Skeletal muscle tissue (tissue), 4 donors: ENCODE results near the gene RPH3AL. TPM values are rescaled to one million over a fixed set of nuclear protein-coding genes. Genes with fewer than 3 reads are reported as not detected.
"Not testable (repeated sequence)": the region's sequence is repeated elsewhere in the genome, so short reads cannot be mapped to it uniquely, and the experiment has no call there.

Experiments used
- H3K27ac ChIP-seq: one replicate; pipeline ENCODE4 v1.7.0; 2013; ENCODE audit warnings: mild to moderate bottlenecking, low read depth, low read length, inconsistent platforms
- H3K27me3 ChIP-seq, 3 donors: one replicate each; pipeline ENCODE4 v1.7.0; 2013; ENCODE audit warnings: low read length in 3 of 3; ENCODE audit not compliant: control insufficient read depth in 3 of 3, insufficient read depth in 3 of 3
- H3K36me3 ChIP-seq, 3 donors: one replicate each; pipeline ENCODE4 v1.7.0; 2013; ENCODE audit warnings: low read length in 3 of 3; ENCODE audit not compliant: control insufficient read depth in 3 of 3, insufficient read depth in 3 of 3
- H3K4me1 ChIP-seq, 3 donors: one replicate each; pipeline ENCODE4 v1.7.0; 2013; ENCODE audit warnings: low read length in 3 of 3, mild to moderate bottlenecking in 3 of 3; ENCODE audit not compliant: control insufficient read depth in 3 of 3, insufficient read depth in 3 of 3
- H3K4me3 ChIP-seq, 3 donors: one replicate each; pipeline ENCODE4 v1.7.0; 2013; ENCODE audit warnings: low read length in 3 of 3
- H3K9ac ChIP-seq, 3 donors: one replicate each; pipeline ENCODE4 v1.7.0; 2013; ENCODE audit warnings: low read length in 3 of 3, mild to moderate bottlenecking in 3 of 3, moderate library complexity in 2 of 3, low read depth in 1 of 3
- H3K9me3 ChIP-seq, 3 donors: one replicate each; pipeline ENCODE4 v1.7.0; 2013; ENCODE audit warnings: low read length in 3 of 3; ENCODE audit not compliant: control insufficient read depth in 3 of 3
- total RNA-seq: library from RNA; depleted of rRNA; stranded (reverse); fragments of >200 nt; gene quantifications from one replicate; pipeline ENCODE4 v1.2.3, GENCODE V29; 2014
- donor health status: Osteomylitis.

The RPH3AL gene
- total RNA-seq, 1 donor from 2014 or later = 1.6 TPM

- H3K4me1 ChIP-seq = peaks cover 0 to 3% (median 0%) of the 10 kb centered on the region in 3 donors
- H3K27ac ChIP-seq = no peak overlapping the region
- no peaks in the 10 kb centered on the region for H3K9me3 ChIP-seq
- no peak overlapping the region for H3K4me3 ChIP-seq
- H3K36me3 ChIP-seq = peaks cover 0 to 1% (median 0%) of the 10 kb centered on the region in 3 donors
- no peaks in the 10 kb centered on the region for H3K27me3 ChIP-seq
- H3K9ac ChIP-seq = no peak overlapping the region
Observed at GRCh38 chr17:222172-222571, 130.4 kb downstream of the RPH3AL start.

DNA sequence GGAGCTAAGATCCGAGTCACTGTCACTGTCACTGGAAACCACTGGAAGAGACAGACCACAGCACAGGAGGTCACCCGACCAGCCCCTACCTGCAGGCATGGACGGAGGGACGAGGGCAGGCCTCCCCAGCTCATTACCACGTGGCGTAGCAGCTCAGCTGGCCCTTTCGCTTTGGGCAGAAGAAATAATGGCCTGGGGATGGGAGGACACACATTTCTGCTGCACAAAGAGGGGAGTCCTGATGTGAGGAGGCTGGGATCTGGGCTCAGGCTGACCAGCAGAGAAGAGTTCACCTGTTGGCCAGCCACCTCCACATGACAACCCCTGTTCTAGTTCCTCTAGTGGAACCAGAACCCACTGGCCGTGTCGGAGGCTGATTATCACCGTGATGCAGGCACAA, 132.9 kb downstream of the RPH3AL start:
- H3K27me3 ChIP-seq = no peaks in the 10 kb centered on the region
- no peak overlapping the region for H3K4me3 ChIP-seq
- no peaks in the 10 kb centered on the region for H3K9me3 ChIP-seq
- H3K4me1 ChIP-seq = peaks cover 0 to 10% (median 0%) of the 10 kb centered on the region in 3 donors
- no peak overlapping the region for H3K9ac ChIP-seq
- no peaks in the 10 kb centered on the region for H3K36me3 ChIP-seq
- no peak overlapping the region for H3K27ac ChIP-seq

DNA sequence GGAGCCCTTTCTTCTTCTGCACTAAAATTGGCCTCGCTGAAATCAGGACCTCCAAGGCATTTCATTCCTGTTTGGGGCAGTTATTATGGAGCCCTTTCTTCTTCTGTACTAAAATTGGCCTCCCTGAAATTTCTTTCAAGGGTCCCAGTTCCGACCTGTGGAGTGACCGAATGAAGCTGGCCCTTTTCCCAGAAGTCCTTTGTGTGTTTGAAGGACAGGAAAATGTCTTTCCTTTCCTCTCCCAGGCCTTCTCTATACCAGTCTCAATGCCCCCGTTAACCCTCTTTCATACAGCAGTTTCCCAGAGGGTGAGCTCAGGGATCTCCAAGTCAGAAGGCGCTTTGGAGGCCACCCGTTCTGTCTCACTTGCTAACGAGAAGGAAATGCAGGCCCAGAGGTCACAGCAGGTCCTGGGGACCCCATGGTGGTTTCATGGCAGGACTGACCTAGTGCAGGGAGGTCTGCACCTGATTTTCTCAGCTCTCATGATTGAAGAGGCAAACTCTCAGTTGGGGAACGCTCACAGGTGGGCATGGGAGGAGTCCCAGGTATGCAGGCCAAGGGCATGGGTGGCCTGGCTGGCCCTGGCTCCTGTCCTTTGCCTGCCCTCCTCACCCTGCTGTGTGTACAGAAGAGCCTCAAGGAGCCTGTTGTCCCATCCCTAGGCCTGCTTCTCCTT, 134.0 kb downstream of the RPH3AL start:
- Histone ChIP-seq H3K27ac (no peak overlapping the region), H3K9ac (no peak overlapping the region), H3K9me3 (no peaks in the 10 kb centered on the region), H3K27me3 (no peaks in the 10 kb centered on the region), H3K4me3 (no peak overlapping the region), H3K4me1 (peaks cover 0 to 12% (median 0%) of the 10 kb centered on the region in 3 donors), H3K36me3 (no peaks in the 10 kb centered on the region)

- Histone ChIP-seq H3K9ac (no peak overlapping the region), H3K4me1 (peaks cover 0 to 12% (median 0%) of the 10 kb centered on the region in 3 donors), H3K4me3 (peak overlapping the region in 1 of 3 donors; percentile 31), H3K27ac (no peak overlapping the region), H3K27me3 (no peaks in the 10 kb centered on the region), H3K36me3 (peaks cover 0 to 2% (median 0%) of the 10 kb centered on the region in 3 donors), H3K9me3 (no peaks in the 10 kb centered on the region)
Observed at GRCh38 chr17:216625-217024, 136.0 kb downstream of the RPH3AL start.

GRCh38 chr17:215563-216478, 136.8 kb downstream of the RPH3AL start:
- not testable (repeated sequence) for H3K27me3 ChIP-seq, H3K9me3 ChIP-seq, H3K36me3 ChIP-seq
- Histone ChIP-seq H3K9ac (peak overlapping the region in 1 of 3 donors; percentile 72), H3K27ac (peak overlapping the region; percentile 58), H3K4me3 (peak overlapping the region in 1 of 3 donors; percentile 76), H3K4me1 (peaks cover 0 to 12% (median 0%) of the 10 kb centered on the region in 3 donors)

GRCh38 chr17:214881-215331, 137.7 kb downstream of the RPH3AL start:
- H3K36me3 ChIP-seq = peaks cover 0 to 5% (median 0%) of the 10 kb centered on the region in 3 donors
- H3K27ac ChIP-seq = peak overlapping the region; percentile 58
- no peaks in the 10 kb centered on the region for H3K9me3 ChIP-seq
- H3K4me3 ChIP-seq = peak overlapping the region in 1 of 3 donors; percentile 76
- H3K4me1 ChIP-seq = peaks cover 0 to 12% (median 0%) of the 10 kb centered on the region in 3 donors
- no peaks in the 10 kb centered on the region for H3K27me3 ChIP-seq
- peak overlapping the region in 1 of 3 donors; percentile 72 for H3K9ac ChIP-seq

- Histone ChIP-seq H3K4me3 (no peak overlapping the region), H3K27me3 (no peaks in the 10 kb centered on the region), H3K36me3 (peaks cover 0 to 5% (median 0%) of the 10 kb centered on the region in 3 donors), H3K4me1 (peaks cover 0 to 12% (median 0%) of the 10 kb centered on the region in 3 donors), H3K27ac (no peak overlapping the region), H3K9ac (no peak overlapping the region), H3K9me3 (no peaks in the 10 kb centered on the region)
Observed at GRCh38 chr17:213286-214105, 139.1 kb downstream of the RPH3AL start.

- Histone ChIP-seq H3K4me1 (peaks cover 0 to 10% (median 0%) of the 10 kb centered on the region in 3 donors), H3K36me3 (peaks cover 0 to 5% (median 0%) of the 10 kb centered on the region in 3 donors)
Observed at GRCh38 chr17:210402-210801, 142.2 kb downstream of the RPH3AL start.

GRCh38 chr17:208429-208828, 144.2 kb downstream of the RPH3AL start:
- Histone ChIP-seq H3K9ac (no peak overlapping the region), H3K36me3 (peaks cover 0 to 5% (median 0%) of the 10 kb centered on the region in 3 donors), H3K4me3 (no peak overlapping the region), H3K27ac (no peak overlapping the region), H3K9me3 (no peaks in the 10 kb centered on the region), H3K27me3 (peaks cover 0 to 23% (median 13%) of the 10 kb centered on the region in 3 donors), H3K4me1 (no peaks in the 10 kb centered on the region)

More at GRCh38 chr17:210402-210801, 142.2 kb downstream of the RPH3AL start:
- H3K27ac ChIP-seq = no peak overlapping the region
- H3K27me3 ChIP-seq = peaks cover 0 to 10% (median 3%) of the 10 kb centered on the region in 3 donors
- H3K9me3 ChIP-seq = no peaks in the 10 kb centered on the region
- no peak overlapping the region for H3K4me3 ChIP-seq
- no peak overlapping the region for H3K9ac ChIP-seq
